ENCODE results near the gene COL11A2.

The COL11A2 gene

GRCh38 chr6:33171016-33171879 is 21.0 kb downstream of the COL11A2 start:
- no peak for DNase-seq

GRCh38 chr6:33170176-33171015 is 21.9 kb downstream of the COL11A2 start:
- DNase-seq, result no peak

DNA sequence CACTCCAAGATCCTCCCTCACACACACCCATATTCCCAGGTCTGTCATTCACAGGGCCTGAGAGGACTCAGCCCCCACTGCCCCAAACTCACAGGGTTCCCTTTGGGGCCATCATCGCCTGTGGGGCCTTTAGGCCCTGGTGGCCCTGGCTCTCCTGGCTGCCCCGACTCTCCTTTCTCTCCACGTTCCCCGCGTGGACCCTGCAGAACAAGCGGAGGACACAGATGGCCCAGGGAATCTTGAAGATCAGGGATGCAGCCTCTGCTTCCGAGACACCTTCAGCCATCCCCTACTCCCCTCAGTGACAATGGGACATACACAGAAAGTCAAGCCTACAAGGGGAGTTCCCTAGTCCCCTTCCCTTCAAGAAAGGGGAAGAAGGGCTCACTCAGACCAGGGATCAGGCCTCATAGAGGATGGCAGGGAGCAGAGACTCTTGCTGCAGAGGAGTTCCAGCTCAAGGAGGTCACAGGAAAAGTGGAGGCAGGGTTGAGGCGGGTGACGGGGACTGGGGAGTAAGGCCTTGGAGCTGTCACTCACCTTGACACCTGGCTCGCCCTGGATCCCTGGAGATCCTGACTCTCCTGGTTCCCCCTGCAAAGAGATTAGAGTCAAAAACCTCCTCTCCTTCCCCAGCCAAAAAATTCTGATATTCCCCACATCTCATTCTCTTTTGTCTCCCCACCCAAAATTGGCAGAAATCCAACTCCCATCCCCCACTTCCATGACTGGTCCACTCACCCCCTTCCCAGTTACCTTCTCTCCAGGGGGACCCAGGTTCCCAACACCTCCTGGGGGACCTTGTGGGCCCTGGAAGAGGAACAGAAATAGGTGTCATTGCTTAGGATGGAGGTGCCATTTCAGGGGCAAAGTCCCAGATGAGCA is 22.7 kb downstream of the COL11A2 start:
- no peak for DNase-seq

- no peak for DNase-seq
Observed at GRCh38 chr6:33168639-33169038, 23.6 kb downstream of the COL11A2 start.

- no peak for DNase-seq
Observed at GRCh38 chr6:33168284-33168601, 24.0 kb downstream of the COL11A2 start.

DNA sequence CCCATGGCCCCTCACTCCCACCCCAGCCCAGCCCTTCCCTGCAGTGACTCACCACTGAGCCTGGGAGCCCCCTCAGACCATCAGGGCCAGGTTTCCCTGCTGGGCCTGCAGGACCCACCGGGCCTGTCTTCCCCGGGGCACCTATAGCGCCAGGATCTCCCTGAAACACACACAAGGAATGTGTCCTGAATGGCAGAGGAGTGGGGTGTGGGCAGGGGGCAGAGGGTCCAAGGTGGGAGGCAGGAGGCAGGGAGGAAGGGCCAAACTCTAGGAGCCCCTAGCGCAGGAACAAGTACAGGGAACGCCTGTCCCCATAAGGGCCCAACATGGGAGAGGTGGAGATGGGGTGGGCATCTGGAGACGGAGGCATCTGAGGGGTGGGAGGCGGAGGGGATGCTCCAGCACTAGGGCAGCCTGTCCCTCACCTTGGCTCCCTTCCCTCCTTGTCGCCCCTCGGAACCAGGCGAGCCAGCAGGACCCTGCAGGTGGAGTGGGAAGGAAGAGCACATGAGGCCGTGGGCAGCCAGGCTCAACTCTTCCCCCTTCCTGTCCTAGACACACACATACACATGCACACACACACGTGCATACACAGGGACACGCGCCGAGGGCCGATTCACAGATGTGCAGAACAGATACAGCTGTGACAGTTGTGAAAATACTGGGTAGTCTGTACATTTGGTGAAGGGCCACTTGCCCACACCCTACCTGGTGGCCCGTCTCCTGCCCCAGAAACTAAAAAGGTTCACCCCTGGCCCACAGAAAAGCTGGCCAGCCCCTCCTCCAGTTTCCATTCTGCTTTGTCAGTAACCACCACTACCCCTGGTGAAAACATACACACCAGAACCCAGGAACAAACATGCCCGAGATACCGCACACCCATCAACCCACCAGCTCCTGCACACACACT is 24.6 kb downstream of the COL11A2 start:
- no peak for DNase-seq

DNA sequence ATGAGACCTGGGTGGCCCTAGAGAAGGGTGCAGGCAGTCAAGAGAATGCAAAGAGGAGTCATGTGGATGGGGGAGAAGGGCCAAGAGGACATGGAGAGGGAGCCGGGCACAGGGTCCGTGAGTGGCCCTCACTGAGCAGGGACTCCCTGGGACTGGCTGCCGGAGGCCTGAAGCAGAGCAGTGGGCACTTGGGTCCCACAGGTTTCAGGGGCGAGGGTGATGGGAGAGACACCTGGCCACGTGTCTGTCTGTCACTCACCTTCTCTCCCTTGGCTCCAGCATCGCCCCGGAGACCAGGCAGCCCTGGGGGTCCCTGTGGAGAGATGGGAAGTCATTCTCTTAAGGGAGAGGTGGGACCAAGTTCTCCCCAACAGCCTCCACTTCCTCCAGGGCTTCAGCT is 25.5 kb downstream of the COL11A2 start:
- DNase-seq, result no peak

GRCh38 chr6:33166363-33166762 is 25.9 kb downstream of the COL11A2 start:
- no peak for DNase-seq

- DNase-seq, result no peak
Observed at GRCh38 chr6:33165581-33166258, 26.5 kb downstream of the COL11A2 start.

DNA sequence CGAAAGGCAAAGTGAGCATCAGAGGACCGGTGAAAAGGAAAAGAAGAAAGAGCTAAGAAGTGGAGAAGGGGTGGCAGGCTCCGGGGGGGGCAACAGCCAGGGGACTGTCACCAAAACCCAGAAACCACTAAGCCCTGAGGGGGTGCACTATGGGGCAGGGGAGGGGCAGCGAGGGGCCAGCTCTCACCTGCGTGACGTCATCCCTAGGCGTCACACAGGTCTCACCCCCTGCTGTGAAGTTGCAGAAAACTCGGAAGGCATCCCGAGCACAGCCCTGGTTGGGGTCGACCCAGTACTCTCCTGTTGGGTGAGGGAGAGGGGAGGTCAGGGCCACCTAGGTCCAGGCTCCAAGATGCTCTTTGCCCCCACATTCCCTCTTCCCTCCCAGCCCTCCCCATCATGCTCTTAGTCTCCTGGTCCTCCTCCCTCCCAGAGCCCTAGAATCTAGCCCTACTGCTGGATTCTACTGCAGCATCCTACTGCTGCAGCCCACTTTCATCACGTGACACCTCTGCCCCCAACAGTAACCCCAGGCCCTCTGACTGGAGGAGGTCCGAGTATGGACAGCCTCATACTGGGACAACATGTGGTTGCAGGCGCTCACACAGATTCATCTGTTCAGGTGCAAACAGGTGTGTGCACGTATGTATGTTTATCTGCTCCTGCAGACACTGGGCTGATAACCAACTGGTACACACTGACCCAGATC is 27.4 kb downstream of the COL11A2 start:
- no peak for DNase-seq

DNA sequence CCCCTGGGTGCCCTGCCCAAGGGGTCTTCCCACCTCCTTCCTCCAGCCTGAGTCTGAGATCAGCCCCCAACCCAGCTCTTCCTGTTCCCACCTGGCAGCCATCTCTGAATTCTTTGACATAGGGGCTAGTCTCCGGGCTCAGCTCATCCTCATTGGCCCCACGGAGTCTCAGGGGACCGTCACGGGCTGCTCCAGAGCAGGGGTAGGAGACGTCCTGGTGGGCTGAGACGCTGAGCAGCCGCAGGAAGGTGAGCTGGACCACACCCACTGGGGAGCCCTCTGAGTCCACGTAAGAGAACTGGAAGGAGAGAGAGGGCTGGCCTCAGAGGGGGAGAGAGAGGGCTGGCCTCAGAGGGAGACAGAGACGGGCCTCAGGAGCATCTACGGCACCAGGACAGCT is 28.1 kb downstream of the COL11A2 start:
- no peak for DNase-seq

DNA sequence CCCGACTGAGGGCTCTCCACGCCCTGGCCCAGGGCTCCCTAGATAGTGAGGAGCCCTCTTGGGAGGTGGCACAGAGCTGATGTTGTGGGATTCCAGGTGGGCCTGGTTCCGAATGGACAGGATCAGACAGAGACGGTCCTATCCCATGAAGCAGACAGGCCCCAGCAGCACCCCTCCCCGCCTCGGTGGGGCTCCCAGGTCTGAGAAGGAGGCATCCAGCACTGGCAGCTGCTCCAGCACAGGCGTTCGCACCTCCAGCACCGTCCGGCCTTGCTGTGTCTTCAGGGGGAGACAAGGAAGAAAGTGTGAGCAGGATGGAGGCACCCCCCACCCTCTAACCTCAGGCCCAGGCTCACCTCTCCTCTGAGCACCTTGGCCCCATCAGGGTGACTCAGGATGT is 28.7 kb downstream of the COL11A2 start:
- DNase-seq, result no peak

DNA sequence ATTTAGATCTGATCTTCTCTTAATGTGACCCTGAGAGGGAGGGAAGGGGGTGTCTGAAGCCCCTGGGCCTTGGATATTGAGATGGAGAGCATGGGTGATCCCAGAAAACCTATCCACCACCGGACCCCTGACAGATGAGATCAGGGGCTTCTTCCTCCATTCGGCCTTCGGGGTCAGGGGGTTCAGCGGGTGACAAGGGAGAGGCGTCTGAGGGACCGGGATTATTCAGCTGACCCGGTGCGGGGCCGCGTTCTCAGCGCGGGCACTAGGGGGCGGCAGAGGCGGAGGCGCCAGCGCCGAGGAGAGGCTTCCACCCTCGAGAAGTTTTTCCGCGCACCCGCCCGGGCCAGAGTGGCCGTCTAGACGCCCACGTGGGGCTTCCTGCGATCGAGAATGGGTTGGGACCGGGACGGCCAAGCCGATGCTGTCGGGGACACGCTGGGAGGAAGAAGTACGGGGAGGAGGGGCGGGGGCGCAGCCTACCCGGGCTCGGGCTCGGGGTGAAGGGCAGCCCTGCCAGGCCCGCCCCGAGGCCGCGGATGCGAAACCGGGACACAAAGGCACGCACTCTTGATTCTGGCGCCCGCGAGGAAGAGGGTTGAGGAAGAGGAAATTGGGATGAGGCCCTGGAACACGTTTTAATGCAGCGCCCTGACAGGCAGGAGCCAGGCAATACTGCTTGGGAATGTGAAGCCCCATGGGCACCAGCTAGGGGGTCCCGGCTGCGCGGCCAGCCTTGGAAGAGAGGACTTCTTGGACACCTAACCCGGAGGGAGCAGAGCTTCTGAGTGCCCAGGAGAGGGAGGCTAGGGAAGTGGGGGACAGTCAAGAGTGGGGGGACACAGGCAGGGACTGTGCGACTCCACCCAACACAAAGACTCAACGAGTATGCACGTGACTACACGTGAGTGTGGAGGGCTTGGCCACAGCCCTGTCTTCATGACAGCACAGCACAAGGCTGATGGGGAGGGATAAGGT is 30.6 kb downstream of the COL11A2 start:
- peak in 1 of 2 donors; percentile 72 for DNase-seq

GRCh38 chr6:33160728-33161344 is 31.4 kb downstream of the COL11A2 start:
- DNase-seq, result peak in 1 of 2 donors; percentile 23

DNA sequence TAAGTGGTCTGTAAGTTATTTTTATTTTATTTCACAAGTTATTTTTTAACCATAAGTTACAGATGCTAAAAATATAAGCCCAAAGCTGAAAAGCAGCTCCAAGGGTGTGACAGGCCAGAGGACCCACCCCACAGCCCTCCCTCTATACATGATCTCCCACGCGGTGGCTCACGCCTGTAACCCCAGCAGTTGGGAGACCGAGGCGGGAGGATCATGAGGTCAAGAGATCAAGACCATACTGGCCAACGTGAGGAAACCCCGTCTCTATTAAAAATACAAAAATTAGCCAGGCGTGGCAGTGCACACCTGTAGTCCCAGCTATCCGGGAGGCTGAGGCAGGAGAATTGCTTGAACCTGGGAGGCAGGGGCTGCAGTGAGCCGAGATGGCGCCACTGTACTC is 32.2 kb downstream of the COL11A2 start:
- DNase-seq, result no peak

DNA sequence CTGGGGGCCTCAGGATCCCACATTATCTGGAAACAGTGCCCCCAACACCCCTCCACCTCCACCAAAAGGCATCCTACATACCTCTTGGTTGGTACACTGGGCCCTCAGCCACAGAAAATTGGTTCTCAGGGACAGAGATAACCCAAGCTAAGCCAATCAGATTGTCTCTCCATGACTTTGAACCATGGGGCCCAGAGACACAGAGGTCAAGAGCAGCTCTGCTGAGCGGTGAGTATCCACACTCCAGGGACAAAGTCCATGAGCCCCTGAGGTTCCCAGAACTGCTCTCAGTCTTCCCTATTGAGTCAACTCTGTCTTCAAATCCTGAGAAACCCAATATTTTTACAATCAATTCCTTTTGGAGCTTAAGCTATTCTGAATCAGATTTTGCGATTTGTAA is 35.3 kb downstream of the COL11A2 start:
- DNase-seq, result no peak

DNA sequence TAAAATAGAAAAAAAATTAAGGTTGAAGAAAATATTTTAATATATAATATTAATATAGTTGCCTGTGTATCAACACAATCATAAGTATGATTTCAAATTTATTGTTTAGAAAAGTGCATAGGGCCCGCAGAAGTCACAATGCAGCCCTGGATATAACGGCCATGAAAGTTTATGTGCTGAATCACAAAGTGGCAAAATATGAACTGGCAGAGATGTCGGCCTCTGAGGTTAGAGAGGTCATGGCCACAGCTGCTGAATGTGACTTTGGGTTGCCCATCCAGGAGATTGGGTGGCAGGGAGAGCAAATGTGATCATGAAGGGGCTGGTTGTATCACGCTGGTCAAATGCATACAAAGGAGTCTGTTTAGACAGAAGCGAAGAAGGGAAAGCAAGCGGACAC is 35.7 kb downstream of the COL11A2 start:
- no peak for DNase-seq

DNA sequence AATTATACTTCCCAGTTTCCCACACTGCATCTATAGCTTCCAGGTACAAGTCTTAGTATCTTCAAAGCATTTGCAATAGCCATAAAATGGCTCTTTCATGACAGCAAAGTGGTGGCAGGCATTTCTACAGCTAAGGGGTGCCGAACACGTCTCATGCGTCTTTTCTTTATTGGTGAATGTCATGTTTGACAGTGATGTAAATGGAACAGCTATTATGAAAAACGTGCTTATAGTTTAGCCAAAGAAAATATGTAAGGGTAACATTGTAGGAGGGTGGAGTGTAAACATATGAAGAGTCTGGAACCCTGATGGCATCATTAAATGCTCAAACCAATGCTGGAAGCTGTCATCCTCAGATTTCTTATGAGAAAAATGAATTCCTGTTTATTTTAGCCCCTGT is 37.9 kb downstream of the COL11A2 start:
- DNase-seq, result no peak

- no peak for DNase-seq
Observed at GRCh38 chr6:33151050-33151449, 41.2 kb downstream of the COL11A2 start.
